SK-N-SH (cell line): ENCODE measurements around the gene S100A2.

Experiments
- CTCF ChIP-seq: fragments of 200-600 bp; sonication (generic); IDR thresholded peaks from 2 replicates; pipeline ENCODE4 v1.6.1; 2017; ENCODE audit warnings: antibody characterized with exemption, mild to moderate bottlenecking, moderate library complexity
- FOSL2 ChIP-seq: IDR thresholded peaks from 2 replicates; pipeline ENCODE4 v1.4.0; 2012; ENCODE audit warnings: low read depth, mild to moderate bottlenecking, moderate library complexity, borderline replicate concordance
- JUND ChIP-seq: IDR thresholded peaks from 2 replicates; pipeline ENCODE4 v1.4.0; 2012
- MAX ChIP-seq: IDR thresholded peaks from 2 replicates; pipeline ENCODE4 v1.4.0; 2012; ENCODE audit warnings: low read depth
- MXI1 ChIP-seq: IDR thresholded peaks from 2 replicates; pipeline ENCODE4 v1.6.1; 2012; ENCODE audit warnings: mild to moderate bottlenecking, low read depth, low read length, improper control_type of control experiment
- NFIC ChIP-seq: IDR thresholded peaks from 2 replicates; pipeline ENCODE4 v1.4.0; 2012; ENCODE audit warnings: borderline replicate concordance
- POLR2AphosphoS5 ChIP-seq: IDR thresholded peaks from 2 replicates; pipeline ENCODE4 v1.6.1; 2012; ENCODE audit warnings: low read depth, low read length
- REST ChIP-seq: IDR thresholded peaks from 2 replicates; pipeline ENCODE4 v1.6.1; 2012; ENCODE audit warnings: mild to moderate bottlenecking, low read depth, low read length, moderate library complexity
- SMC3 ChIP-seq: IDR thresholded peaks from 2 replicates; pipeline ENCODE4 v1.6.1; 2012; ENCODE audit warnings: low read depth, low read length, improper control_type of control experiment
- TAF1 ChIP-seq: IDR thresholded peaks from 2 replicates; pipeline ENCODE4 v1.6.1; 2012; ENCODE audit warnings: low read depth, mild to moderate bottlenecking, low read length, moderate library complexity, borderline replicate concordance
- USF2 ChIP-seq: fragments of 150-350 bp; IDR thresholded peaks from 2 replicates; pipeline ENCODE4 v1.6.1; 2017; ENCODE audit warnings: antibody characterized with exemption, low read length, low read depth, borderline replicate concordance
- YY1 ChIP-seq: IDR thresholded peaks from 2 replicates; pipeline ENCODE4 v1.4.0; 2012; ENCODE audit warnings: low read depth, mild to moderate bottlenecking

GRCh38 chr1:153586347-153586746 is 20.7 kb upstream of the S100A2 start:
- TF ChIP-seq NFIC: no peak
- TF ChIP-seq MXI1: no peak
- no peak for TF ChIP-seq CTCF
- no peak for TF ChIP-seq SMC3
- no peak for TF ChIP-seq REST
- TF ChIP-seq FOSL2: no peak
- no peak for TF ChIP-seq MAX
- no peak for TF ChIP-seq JUND
- TF ChIP-seq YY1: no peak
- TF ChIP-seq POLR2AphosphoS5: no peak
- no peak for TF ChIP-seq USF2
- TF ChIP-seq TAF1: no peak
